HL-60 (cell line): ENCODE measurements around the gene WDFY2.

Experiments
- DNase-seq, 2 experiments: peaks; one replicate each; pipeline ENCODE4 v3.0.0-alpha.2; 2010 to 2020; ENCODE audit warnings: low read depth in 1 of 2, low spot score in 1 of 2
- H3K27ac ChIP-seq: fragments of 250-450 bp; sonication (Bioruptor Pico); replicated peaks from 2 replicates; pipeline ENCODE4 v1.5.1; 2020; ENCODE audit warnings: mild to moderate bottlenecking, moderate library complexity
- H3K27me3 ChIP-seq: fragments of 250-450 bp; sonication (Bioruptor Pico); 2 replicates; pipeline ENCODE4 v1.5.1; 2021; ENCODE audit warnings: mild to moderate bottlenecking, moderate library complexity; ENCODE audit not compliant: insufficient read depth, poor library complexity, severe bottlenecking
- H3K4me3 ChIP-seq: replicated peaks from 2 replicates; pipeline ENCODE4 v1.5.1; 2011; ENCODE audit warnings: mild to moderate bottlenecking, control low read depth, low read length; ENCODE audit not compliant: insufficient read depth
- CTCF ChIP-seq: IDR thresholded peaks from one replicate; pipeline ENCODE4 v1.5.1; 2011; ENCODE audit warnings: low read length, control low read depth, inconsistent platforms; ENCODE audit not compliant: insufficient read depth
- GABPA ChIP-seq: IDR thresholded peaks from 2 replicates; pipeline ENCODE4 v1.6.1; 2012; ENCODE audit warnings: low read depth
- POLR2AphosphoS5 ChIP-seq: IDR thresholded peaks from 2 replicates; pipeline ENCODE4 v1.6.1; 2012; ENCODE audit warnings: low read depth
- REST ChIP-seq: IDR thresholded peaks from 2 replicates; pipeline ENCODE4 v1.6.1; 2012; ENCODE audit warnings: low read depth; ENCODE audit not compliant: insufficient replicate concordance
- SPI1 ChIP-seq: IDR thresholded peaks from 2 replicates; pipeline ENCODE4 v1.6.1; 2012; ENCODE audit warnings: low read depth, mild to moderate bottlenecking, borderline replicate concordance

Gene WDFY2

GRCh38 chr13:51740698-51741097, 156.4 kb downstream of the WDFY2 start:
- H3K27ac ChIP-seq, result no peak overlapping the region

GRCh38 chr13:51742031-51742430, 157.8 kb downstream of the WDFY2 start:
- Histone ChIP-seq H3K4me3 (no peak overlapping the region), H3K27ac (no peak overlapping the region), H3K27me3 (no peaks in the 10 kb centered on the region)
- no peak for DNase-seq
- TF ChIP-seq POLR2AphosphoS5 (no peak), SPI1 (no peak), GABPA (no peak), CTCF (no peak), REST (no peak)

More at GRCh38 chr13:51740698-51741097, 156.4 kb downstream of the WDFY2 start:
- H3K4me3 ChIP-seq, result no peak overlapping the region
- TF ChIP-seq REST (no peak), SPI1 (no peak), GABPA (no peak), POLR2AphosphoS5 (no peak), CTCF (no peak)
- no peak for DNase-seq
- H3K27me3 ChIP-seq, result no peaks in the 10 kb centered on the region

GRCh38 chr13:51742611-51743010, 158.3 kb downstream of the WDFY2 start:
- H3K4me3 ChIP-seq, result no peak overlapping the region

More at GRCh38 chr13:51742611-51743010, 158.3 kb downstream of the WDFY2 start:
- Histone ChIP-seq H3K27me3 (no peaks in the 10 kb centered on the region), H3K27ac (no peak overlapping the region)
- DNase-seq, result no peak
- TF ChIP-seq GABPA (no peak), POLR2AphosphoS5 (no peak), REST (no peak), CTCF (no peak), SPI1 (no peak)
